ENCODE measurements around the gene FAM20A. TPM values are rescaled to one million over a fixed set of nuclear protein-coding genes. Genes with fewer than 3 reads are reported as not detected.

FAM20A gene
- total RNA-seq, 1 donor from 2014 or later, result 11.5 TPM

GRCh38 chr17:68511671-68512246 is 89.4 kb downstream of the FAM20A start:
- Mint-ChIP-seq H3K36me3 (peaks cover 14% of the 10 kb centered on the region), H3K9me3 (no peaks in the 10 kb centered on the region), H3K27me3 (no peaks in the 10 kb centered on the region), H3K27ac (peak overlapping the region; percentile 100), H3K4me3 (peak overlapping the region; percentile 100), H3K4me1 (ENCODE audit: unreplicated experiment) (peaks cover 43% of the 10 kb centered on the region)
- no peak for TF ChIP-seq CTCF (conservative IDR thresholded peaks at IDR 0.05)
- DNase-seq (ENCODE audit: extremely low spot score, unreplicated experiment), result peak; percentile 85

GRCh38 chr17:68511254-68511670 is 89.9 kb downstream of the FAM20A start:
- Mint-ChIP-seq H3K9me3 (no peaks in the 10 kb centered on the region), H3K4me1 (ENCODE audit: unreplicated experiment) (peaks cover 40% of the 10 kb centered on the region), H3K4me3 (peak overlapping the region; percentile 93), H3K27me3 (no peaks in the 10 kb centered on the region), H3K36me3 (peaks cover 11% of the 10 kb centered on the region), H3K27ac (peak overlapping the region; percentile 100)
- no peak for DNase-seq (ENCODE audit: extremely low spot score, unreplicated experiment)
- TF ChIP-seq CTCF (conservative IDR thresholded peaks at IDR 0.05), result peak; percentile 36

- Mint-ChIP-seq H3K27me3 (no peaks in the 10 kb centered on the region), H3K36me3 (no peaks in the 10 kb centered on the region), H3K9me3 (no peaks in the 10 kb centered on the region), H3K27ac (peak overlapping the region; percentile 100), H3K4me3 (peak overlapping the region; percentile 80), H3K4me1 (ENCODE audit: unreplicated experiment) (peaks cover 29% of the 10 kb centered on the region)
- no peak for DNase-seq (ENCODE audit: extremely low spot score, unreplicated experiment)
- no peak for TF ChIP-seq CTCF (conservative IDR thresholded peaks at IDR 0.05)
These were observed 91.8 kb downstream of the FAM20A start for GRCh38 chr17:68509141-68510057.

- Mint-ChIP-seq H3K9me3 (no peaks in the 10 kb centered on the region), H3K36me3 (no peaks in the 10 kb centered on the region), H3K4me3 (no peak overlapping the region), H3K27ac (no peak overlapping the region), H3K27me3 (no peaks in the 10 kb centered on the region), H3K4me1 (ENCODE audit: unreplicated experiment) (peaks cover 18% of the 10 kb centered on the region)
- DNase-seq (ENCODE audit: extremely low spot score, unreplicated experiment), result no peak
- TF ChIP-seq CTCF (conservative IDR thresholded peaks at IDR 0.05), result no peak
These were observed 93.6 kb downstream of the FAM20A start for GRCh38 chr17:68507576-68507975.

GRCh38 chr17:68505951-68506350 is 95.2 kb downstream of the FAM20A start:
- no peaks in the 10 kb centered on the region for H3K36me3 Mint-ChIP-seq
- no peak for TF ChIP-seq CTCF (conservative IDR thresholded peaks at IDR 0.05)
- H3K4me1 Mint-ChIP-seq (ENCODE audit: unreplicated experiment), result peaks cover 13% of the 10 kb centered on the region
- no peak overlapping the region for H3K4me3 Mint-ChIP-seq
- H3K27me3 Mint-ChIP-seq, result peaks cover 9% of the 10 kb centered on the region
- no peak overlapping the region for H3K27ac Mint-ChIP-seq
- DNase-seq (ENCODE audit: extremely low spot score, unreplicated experiment), result no peak
- no peaks in the 10 kb centered on the region for H3K9me3 Mint-ChIP-seq
